ENCODE measurements around the gene BAG3.
"Not testable (repeated sequence)": the region's sequence is repeated elsewhere in the genome, so short reads cannot be mapped to it uniquely, and the experiment has no call there.

GRCh38 chr10:119707331-119707730 is 56.2 kb downstream of the BAG3 start:
- TF ChIP-seq CTCF (conservative IDR thresholded peaks at IDR 0.05); EZH2 (IDR thresholded peaks at IDR 0.05; ENCODE audit: low read depth): not testable (repeated sequence)
